CD4-positive, alpha-beta T cell treated with Interleukin-6 for 4 hours (primary cell): Measurements from ENCODE around the gene HDLBP.

ENCODE experiments used
- DNase-seq: peaks from one replicate; pipeline ENCODE4 v3.0.0-alpha.2; 2020; ENCODE audit warnings: mixed read lengths

The HDLBP gene

GRCh38 chr2:241227594-241227993 lies 87.9 kb downstream of the HDLBP start:
- DNase-seq = no peak

GRCh38 chr2:241226723-241227572 lies 88.5 kb downstream of the HDLBP start:
- DNase-seq = no peak

GRCh38 chr2:241225983-241226382 lies 89.5 kb downstream of the HDLBP start:
- no peak for DNase-seq

GRCh38 chr2:241225545-241225944 lies 89.9 kb downstream of the HDLBP start:
- DNase-seq = no peak

- DNase-seq = no peak
Observed at GRCh38 chr2:241224851-241225438, 90.5 kb downstream of the HDLBP start.

- no peak for DNase-seq
Observed at GRCh38 chr2:241224018-241224850, 91.2 kb downstream of the HDLBP start.

- DNase-seq = no peak
Observed at GRCh38 chr2:241223211-241224017, 92.1 kb downstream of the HDLBP start.

- DNase-seq = no peak
Observed at GRCh38 chr2:241219856-241220356, 95.6 kb downstream of the HDLBP start.

- no peak for DNase-seq
Observed at GRCh38 chr2:241219030-241219382, 96.5 kb downstream of the HDLBP start.

GRCh38 chr2:241218131-241219029 lies 97.1 kb downstream of the HDLBP start:
- peak; percentile 57 for DNase-seq

- peak; percentile 37 for DNase-seq
Observed at GRCh38 chr2:241217320-241218031, 98.0 kb downstream of the HDLBP start.

- no peak for DNase-seq
Observed at GRCh38 chr2:241216211-241216761, 99.2 kb downstream of the HDLBP start.

GRCh38 chr2:241215421-241215820 lies 100.1 kb downstream of the HDLBP start:
- DNase-seq = no peak

- no peak for DNase-seq
Observed at GRCh38 chr2:241214766-241215165, 100.7 kb downstream of the HDLBP start.

GRCh38 chr2:241214209-241214608 lies 101.3 kb downstream of the HDLBP start:
- DNase-seq = no peak

- DNase-seq = no peak
Observed at GRCh38 chr2:241213567-241213966, 101.9 kb downstream of the HDLBP start.

GRCh38 chr2:241213041-241213440 lies 102.4 kb downstream of the HDLBP start:
- no peak for DNase-seq

GRCh38 chr2:241211276-241211675 lies 104.2 kb downstream of the HDLBP start:
- no peak for DNase-seq

GRCh38 chr2:241209271-241209670 lies 106.2 kb downstream of the HDLBP start:
- no peak for DNase-seq

- DNase-seq = no peak
Observed at GRCh38 chr2:241208058-241208457, 107.4 kb downstream of the HDLBP start.
